H9 (cell line): ENCODE data around the gene PHOX2B. TPM values are rescaled to one million over a fixed set of nuclear protein-coding genes. Genes with fewer than 3 reads are reported as not detected.

Source experiments
- DNase-seq: peaks from one replicate; pipeline ENCODE4 v3.0.0-alpha.2; 2017
- H2AFZ ChIP-seq: one replicate; pipeline ENCODE4 v1.6.1; 2013; ENCODE audit warnings: mild to moderate bottlenecking, low read length, control low read depth, moderate library complexity
- H2AK5ac ChIP-seq: 2 replicates; pipeline ENCODE4 v1.6.1; 2013; ENCODE audit warnings: low read length, control low read depth, mixed read lengths; ENCODE audit not compliant: insufficient read length
- H2BK120ac ChIP-seq: one replicate; pipeline ENCODE4 v1.6.1; 2013; ENCODE audit warnings: low read depth, mild to moderate bottlenecking, low read length, control low read depth, inconsistent platforms; ENCODE audit not compliant: poor library complexity, severe bottlenecking
- H2BK12ac ChIP-seq: 2 replicates; pipeline ENCODE4 v1.6.1; 2013; ENCODE audit warnings: low read length, control low read depth, mixed read lengths, low read depth; ENCODE audit not compliant: insufficient read length
- H2BK15ac ChIP-seq: 2 replicates; pipeline ENCODE4 v1.6.1; 2013; ENCODE audit warnings: low read depth, low read length, control low read depth
- H2BK20ac ChIP-seq: one replicate; pipeline ENCODE4 v1.6.1; 2013; ENCODE audit warnings: low read depth, mild to moderate bottlenecking, low read length, control low read depth, inconsistent platforms; ENCODE audit not compliant: poor library complexity, severe bottlenecking
- H2BK5ac ChIP-seq: 2 replicates; pipeline ENCODE4 v1.6.1; 2013; ENCODE audit warnings: low read length, control low read depth, mixed read lengths; ENCODE audit not compliant: insufficient read length
- H3K14ac ChIP-seq: 2 replicates; pipeline ENCODE4 v1.6.1; 2013; ENCODE audit warnings: low read length, control low read depth; ENCODE audit not compliant: insufficient read depth
- H3K18ac ChIP-seq: 2 replicates; pipeline ENCODE4 v1.6.1; 2013; ENCODE audit warnings: low read depth, mild to moderate bottlenecking, mixed read lengths, low read length, control low read depth; ENCODE audit not compliant: insufficient read length
- H3K23ac ChIP-seq: 2 replicates; pipeline ENCODE4 v1.6.1; 2013; ENCODE audit warnings: low read length, control low read depth, mixed read lengths, low read depth; ENCODE audit not compliant: insufficient read length
- H3K23me2 ChIP-seq: 2 replicates; pipeline ENCODE4 v1.6.1; 2013; ENCODE audit warnings: low read depth, mild to moderate bottlenecking, mixed read lengths, low read length, control low read depth; ENCODE audit not compliant: insufficient read length, poor library complexity, severe bottlenecking
- H3K27ac ChIP-seq: 2 replicates; pipeline ENCODE4 v1.5.1; 2013; ENCODE audit warnings: low read length, control low read depth, mixed read lengths, low read depth; ENCODE audit not compliant: insufficient read length
- H3K27me3 ChIP-seq: 2 replicates; pipeline ENCODE4 v1.6.1; 2013; ENCODE audit warnings: low read length, control low read depth, inconsistent platforms; ENCODE audit not compliant: insufficient read depth
- H3K4ac ChIP-seq: 2 replicates; pipeline ENCODE4 v1.6.1; 2013; ENCODE audit warnings: low read depth, mild to moderate bottlenecking, control low read depth, inconsistent platforms, low read length, moderate library complexity
- H3K4me1 ChIP-seq: 2 replicates; pipeline ENCODE4 v1.6.1; 2013; ENCODE audit warnings: low read length, control low read depth, inconsistent platforms; ENCODE audit not compliant: insufficient read depth
- H3K4me2 ChIP-seq: 2 replicates; pipeline ENCODE4 v1.6.1; 2013; ENCODE audit warnings: low read length, control low read depth, mixed read lengths; ENCODE audit not compliant: insufficient read length, insufficient read depth
- H3K56ac ChIP-seq: 2 replicates; pipeline ENCODE4 v1.6.1; 2013; ENCODE audit warnings: low read depth, mild to moderate bottlenecking, mixed read lengths, low read length, control low read depth; ENCODE audit not compliant: insufficient read length
- H3K79me1 ChIP-seq: 2 replicates; pipeline ENCODE4 v1.6.1; 2013; ENCODE audit warnings: low read depth, mild to moderate bottlenecking, moderate library complexity, low read length, control low read depth, inconsistent platforms; ENCODE audit not compliant: insufficient read depth, poor library complexity, severe bottlenecking
- H3K79me2 ChIP-seq: 2 replicates; pipeline ENCODE4 v1.6.1; 2013; ENCODE audit warnings: low read length, control low read depth, inconsistent platforms; ENCODE audit not compliant: insufficient read depth
- H3K9ac ChIP-seq: 2 replicates; pipeline ENCODE4 v1.6.1; 2013; ENCODE audit warnings: low read length, control low read depth, mixed read lengths; ENCODE audit not compliant: insufficient read length; ENCODE audit errors: extremely low read depth
- H3K9me3 ChIP-seq: one replicate; pipeline ENCODE4 v1.6.1; 2013; ENCODE audit warnings: low read depth, low read length, inconsistent platforms; ENCODE audit not compliant: control insufficient read depth
- H3T11ph ChIP-seq: one replicate; pipeline ENCODE4 v1.6.1; 2013; ENCODE audit warnings: mild to moderate bottlenecking, low read length, control low read depth, inconsistent platforms
- H4K20me1 ChIP-seq: one replicate; pipeline ENCODE4 v1.6.1; 2013; ENCODE audit not compliant: control insufficient read depth, insufficient read length, insufficient read depth
- H4K5ac ChIP-seq: 2 replicates; pipeline ENCODE4 v1.6.1; 2013; ENCODE audit warnings: low read depth, mild to moderate bottlenecking, mixed read lengths, low read length, control low read depth; ENCODE audit not compliant: insufficient read length
- H4K8ac ChIP-seq: replicated peaks from 2 replicates; pipeline ENCODE4 v1.6.1; 2013; ENCODE audit warnings: low read length, control low read depth, mixed read lengths, low read depth; ENCODE audit not compliant: insufficient read length
- H4K91ac ChIP-seq: 2 replicates; pipeline ENCODE4 v1.6.1; 2013; ENCODE audit warnings: low read depth, mild to moderate bottlenecking, moderate library complexity, mixed read lengths, low read length, control low read depth; ENCODE audit not compliant: insufficient read length
- H3K27ac Mint-ChIP-seq, 3 experiments: 2 replicates in 2 of 3; 3 replicates in 1 of 3; pipeline ENCODE4 v1.8.0; 2020 to 2021; ENCODE audit warnings: mixed read lengths in 3 of 3, mild to moderate bottlenecking in 1 of 3, moderate library complexity in 1 of 3
- H3K27me3 Mint-ChIP-seq: 2 replicates; pipeline ENCODE4 v1.8.0; 2021; ENCODE audit warnings: low read depth, mild to moderate bottlenecking, moderate library complexity, mixed read lengths
- H3K36me3 Mint-ChIP-seq, 3 experiments: 2 replicates in 2 of 3; 3 replicates in 1 of 3; pipeline ENCODE4 v1.8.0; 2020 to 2021; ENCODE audit warnings: low read depth in 3 of 3, mixed read lengths in 3 of 3; ENCODE audit not compliant: insufficient read depth in 1 of 3
- H3K4me1 Mint-ChIP-seq, 2 experiments: 2 replicates each; pipeline ENCODE4 v1.8.0; 2020; ENCODE audit warnings: mixed read lengths in 2 of 2
- H3K4me3 Mint-ChIP-seq, 2 experiments: 2 replicates in 1 of 2; 3 replicates in 1 of 2; pipeline ENCODE4 v1.8.0; 2020 to 2021; ENCODE audit warnings: mild to moderate bottlenecking in 2 of 2, mixed read lengths in 2 of 2, moderate library complexity in 1 of 2
- H3K9me3 Mint-ChIP-seq, 2 experiments: 2 replicates in 1 of 2; 3 replicates in 1 of 2; pipeline ENCODE4 v1.8.0; 2020; ENCODE audit warnings: mild to moderate bottlenecking in 2 of 2, mixed read lengths in 2 of 2, moderate library complexity in 1 of 2
- CTCF ChIP-seq: fragments of 200-600 bp; sonication (generic); conservative IDR thresholded peaks from 3 replicates; pipeline ENCODE4 v1.8.0; 2021; ENCODE audit warnings: antibody characterized with exemption, mild to moderate bottlenecking
- WGBS: extraction: QIAGEN DNeasy Blood & Tissue Kit; methylation state at CpG from one replicate; pipeline ENCODE4 v1.1.7; 2013; ENCODE audit warnings: missing lambda C conversion rate, low lambda C conversion rate, mixed read lengths; ENCODE audit not compliant: insufficient read length; ENCODE audit errors: extremely low coverage; 5-methylcytosine and 5-hydroxymethylcytosine counted together
- total RNA-seq: library from RNA; stranded (reverse); gene quantifications from 2 replicates; pipeline ENCODE4 v1.2.1, GENCODE V29; 2021

The PHOX2B gene
- total RNA-seq, 1 experiment from 2014 or later: not detected

DNA sequence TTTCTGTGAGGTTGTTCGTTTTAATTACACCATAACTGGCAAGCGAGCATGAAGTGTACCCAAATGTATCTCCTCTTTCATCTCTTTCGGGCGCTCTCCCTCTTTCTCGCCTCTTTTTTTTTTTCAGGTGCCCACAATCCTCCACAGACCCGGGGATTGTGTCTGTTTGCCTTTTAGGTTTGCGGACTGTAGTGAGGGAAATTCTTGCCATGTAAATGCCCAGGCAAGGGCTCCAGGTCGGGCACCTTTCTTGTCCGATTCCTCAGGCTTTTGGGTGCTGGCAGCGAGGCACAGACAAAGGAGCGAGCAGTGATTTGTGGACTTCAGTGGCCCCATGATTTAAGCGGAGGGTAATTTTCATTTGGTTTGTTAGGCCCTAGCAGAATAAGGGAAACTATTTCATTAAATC is 1.1 kb upstream of the PHOX2B start:
- no peak overlapping the region for H3K4ac ChIP-seq
- no peak overlapping the region for H3K27ac ChIP-seq
- no peak overlapping the region for H4K8ac ChIP-seq
- H2BK15ac ChIP-seq: no peak overlapping the region
- peaks cover 0 to 2% (median 0%) of the 10 kb centered on the region in 3 experiments; a peak in 3 of 7 replicates for H3K36me3 Mint-ChIP-seq
- H3K23me2 ChIP-seq: peaks cover 15% of the 10 kb centered on the region
- H3T11ph ChIP-seq: no peak overlapping the region
- no peak overlapping the region for H2BK120ac ChIP-seq
- no peak overlapping the region for H3K23ac ChIP-seq
- H3K9me3 Mint-ChIP-seq: peaks cover 2 to 18% of the 10 kb centered on the region in 2 experiments
- H3K27me3 Mint-ChIP-seq: peaks cover 99% of the 10 kb centered on the region
- peaks cover 95% of the 10 kb centered on the region for H3K27me3 ChIP-seq
- H2AFZ ChIP-seq: no peak overlapping the region
- H3K79me1 ChIP-seq: no peaks in the 10 kb centered on the region
- H4K20me1 ChIP-seq: peaks cover under 1% of the 10 kb centered on the region
- no peak overlapping the region for H4K91ac ChIP-seq
- H2BK20ac ChIP-seq: no peak overlapping the region
- no peak overlapping the region for H3K4me3 Mint-ChIP-seq
- H3K18ac ChIP-seq: no peak overlapping the region
- H3K4me1 ChIP-seq: no peaks in the 10 kb centered on the region
- H3K27ac Mint-ChIP-seq: no peak overlapping the region
- H2AK5ac ChIP-seq: no peak overlapping the region
- no peak overlapping the region for H2BK5ac ChIP-seq
- DNase-seq: no peak
- TF ChIP-seq CTCF: no peak
- no peak overlapping the region for H3K56ac ChIP-seq
- H3K79me2 ChIP-seq: no peaks in the 10 kb centered on the region
- no CpG with 5 or more reads among the region's 12 CpGs for WGBS
- no peak overlapping the region for H2BK12ac ChIP-seq
- H3K9me3 ChIP-seq: no peaks in the 10 kb centered on the region
- H3K14ac ChIP-seq: no peak overlapping the region
- H3K4me1 Mint-ChIP-seq: peaks cover 36 to 60% of the 10 kb centered on the region in 2 experiments
- no peak overlapping the region for H4K5ac ChIP-seq
- H3K4me2 ChIP-seq: no peak overlapping the region
- no peak overlapping the region for H3K9ac ChIP-seq
